Trophoblast cell (in vitro differentiated cells and primary cell): Measurements from ENCODE around the gene ZFAND5.

Source experiments
- DNase-seq, 2 donors: peaks; one replicate each; pipeline ENCODE4 v3.0.0-alpha.2; 2016
- H2AFZ ChIP-seq: 2 replicates; pipeline ENCODE4 v1.6.1; 2013; ENCODE audit warnings: low read length, moderate library complexity, mild to moderate bottlenecking; ENCODE audit not compliant: insufficient read depth, poor library complexity
- H2AK5ac ChIP-seq: 2 replicates; pipeline ENCODE4 v1.6.1; 2013; ENCODE audit warnings: mild to moderate bottlenecking, low read length
- H2BK120ac ChIP-seq: 2 replicates; pipeline ENCODE4 v1.6.1; 2013; ENCODE audit warnings: low read length, mild to moderate bottlenecking, moderate library complexity; ENCODE audit not compliant: insufficient read depth, poor library complexity
- H2BK12ac ChIP-seq: 2 replicates; pipeline ENCODE4 v1.6.1; 2013; ENCODE audit warnings: mild to moderate bottlenecking, low read length, moderate library complexity
- H2BK5ac ChIP-seq: 2 replicates; pipeline ENCODE4 v1.6.1; 2013; ENCODE audit warnings: low read length, low read depth, moderate library complexity, mild to moderate bottlenecking; ENCODE audit not compliant: poor library complexity
- H3K14ac ChIP-seq: 2 replicates; pipeline ENCODE4 v1.6.1; 2013; ENCODE audit warnings: mild to moderate bottlenecking, low read length
- H3K18ac ChIP-seq: 2 replicates; pipeline ENCODE4 v1.6.1; 2013; ENCODE audit warnings: mild to moderate bottlenecking, low read length
- H3K23ac ChIP-seq: 2 replicates; pipeline ENCODE4 v1.6.1; 2013; ENCODE audit warnings: low read length
- H3K27ac ChIP-seq: 2 replicates; pipeline ENCODE4 v1.5.1; 2013; ENCODE audit warnings: low read depth, mild to moderate bottlenecking, inconsistent platforms, low read length, moderate library complexity
- H3K27me3 ChIP-seq: 2 replicates; pipeline ENCODE4 v1.6.1; 2013; ENCODE audit warnings: inconsistent platforms, mild to moderate bottlenecking, low read length, moderate library complexity; ENCODE audit not compliant: insufficient read depth
- H3K36me3 ChIP-seq, 2 experiments: 1 replicate in 1 of 2; 2 replicates in 1 of 2; pipeline ENCODE4 v1.6.1; 2013; ENCODE audit warnings: low read length in 2 of 2, mild to moderate bottlenecking in 2 of 2, moderate library complexity in 1 of 2; ENCODE audit not compliant: insufficient read depth in 2 of 2, control insufficient read depth in 1 of 2
- H3K4ac ChIP-seq: 2 replicates; pipeline ENCODE4 v1.6.1; 2013; ENCODE audit warnings: low read depth, mild to moderate bottlenecking, low read length, moderate library complexity
- H3K4me1 ChIP-seq, 2 experiments: 1 replicate in 1 of 2; 2 replicates in 1 of 2; pipeline ENCODE4 v1.6.1; 2013; ENCODE audit warnings: low read length in 2 of 2, mild to moderate bottlenecking in 2 of 2, moderate library complexity in 1 of 2; ENCODE audit not compliant: insufficient read depth in 2 of 2, control insufficient read depth in 1 of 2
- H3K4me2 ChIP-seq: 2 replicates; pipeline ENCODE4 v1.6.1; 2013; ENCODE audit warnings: inconsistent platforms, mild to moderate bottlenecking, low read length, moderate library complexity
- H3K4me3 ChIP-seq: 2 replicates; pipeline ENCODE4 v1.5.1; 2013; ENCODE audit warnings: mild to moderate bottlenecking, low read depth, low read length, inconsistent platforms
- H3K79me1 ChIP-seq: one replicate; pipeline ENCODE4 v1.6.1; 2013; ENCODE audit warnings: low read length
- H3K79me2 ChIP-seq: 2 replicates; pipeline ENCODE4 v1.6.1; 2013; ENCODE audit warnings: low read length, mild to moderate bottlenecking; ENCODE audit not compliant: control insufficient read depth, insufficient read depth, poor library complexity
- H3K9ac ChIP-seq: 2 replicates; pipeline ENCODE4 v1.6.1; 2013; ENCODE audit warnings: mild to moderate bottlenecking, low read length
- H3K9me3 ChIP-seq: 2 replicates; pipeline ENCODE4 v1.6.1; 2013; ENCODE audit warnings: low read depth, mild to moderate bottlenecking, control low read depth, inconsistent platforms, low read length; ENCODE audit not compliant: insufficient read depth
- H4K12ac ChIP-seq: 2 replicates; pipeline ENCODE4 v1.6.1; 2013; ENCODE audit warnings: low read depth, mild to moderate bottlenecking, low read length, moderate library complexity
- H4K8ac ChIP-seq: 2 replicates; pipeline ENCODE4 v1.6.1; 2013; ENCODE audit warnings: low read depth, mild to moderate bottlenecking, low read length, moderate library complexity
- H4K91ac ChIP-seq: one replicate; pipeline ENCODE4 v1.6.1; 2013; ENCODE audit warnings: low read depth, mild to moderate bottlenecking, low read length, moderate library complexity
- WGBS: extraction: QIAGEN DNeasy Blood & Tissue Kit; methylation state at CpG from one replicate; pipeline ENCODE4 v1.1.7; 2013; ENCODE audit warnings: missing lambda C conversion rate; ENCODE audit not compliant: insufficient read length, insufficient coverage; ENCODE audit errors: extremely low coverage; 5-methylcytosine and 5-hydroxymethylcytosine counted together

Gene ZFAND5

GRCh38 chr9:72396247-72397091 lies 31.5 kb upstream of the ZFAND5 start:
- Histone ChIP-seq H2BK5ac (no peak overlapping the region), H3K4ac (no peak overlapping the region), H3K14ac (no peak overlapping the region), H3K18ac (no peak overlapping the region), H3K27ac (no peak overlapping the region), H3K23ac (no peak overlapping the region), H3K79me1 (no peaks in the 10 kb centered on the region), H3K27me3 (no peaks in the 10 kb centered on the region), H3K9ac (no peak overlapping the region), H3K36me3 (no peaks in the 10 kb centered on the region), H2AK5ac (no peak overlapping the region), H3K4me2 (no peak overlapping the region), H2BK120ac (no peak overlapping the region), H2BK12ac (no peak overlapping the region), H4K12ac (no peak overlapping the region), H3K4me1 (no peaks in the 10 kb centered on the region), H3K9me3 (no peaks in the 10 kb centered on the region), H4K8ac (no peak overlapping the region), H3K4me3 (no peak overlapping the region), H2AFZ (no peak overlapping the region), H4K91ac (no peak overlapping the region), H3K79me2 (no peaks in the 10 kb centered on the region)
- whole genome bisulfite sequencing: no CpG with 5 or more reads among the region's 7 CpGs
- DNase-seq: peak in 1 of 2 donors; percentile 57

- H3K23ac ChIP-seq: no peak overlapping the region
- no peak overlapping the region for H3K9ac ChIP-seq
- no peak overlapping the region for H3K14ac ChIP-seq
- no peak overlapping the region for H2BK12ac ChIP-seq
- no CpG with 5 or more reads among the region's 2 CpGs for WGBS
- no peaks in the 10 kb centered on the region for H3K4me1 ChIP-seq
- no peak overlapping the region for H2BK5ac ChIP-seq
- no peaks in the 10 kb centered on the region for H3K79me1 ChIP-seq
- H3K4me3 ChIP-seq: no peak overlapping the region
- H4K8ac ChIP-seq: no peak overlapping the region
- no peak overlapping the region for H2BK120ac ChIP-seq
- H2AK5ac ChIP-seq: no peak overlapping the region
- no peaks in the 10 kb centered on the region for H3K27me3 ChIP-seq
- no peaks in the 10 kb centered on the region for H3K9me3 ChIP-seq
- H3K36me3 ChIP-seq: no peaks in the 10 kb centered on the region
- no peaks in the 10 kb centered on the region for H3K79me2 ChIP-seq
- H4K91ac ChIP-seq: no peak overlapping the region
- H3K27ac ChIP-seq: no peak overlapping the region
- no peak overlapping the region for H3K4me2 ChIP-seq
- H4K12ac ChIP-seq: no peak overlapping the region
- no peak overlapping the region for H2AFZ ChIP-seq
- H3K18ac ChIP-seq: no peak overlapping the region
- no peak for DNase-seq
- H3K4ac ChIP-seq: no peak overlapping the region
Measured at GRCh38 chr9:72394066-72394465, 29.1 kb upstream of the ZFAND5 start.

- Histone ChIP-seq H3K4me1 (no peaks in the 10 kb centered on the region), H3K27me3 (no peaks in the 10 kb centered on the region), H3K9me3 (no peaks in the 10 kb centered on the region), H4K91ac (no peak overlapping the region), H3K27ac (no peak overlapping the region), H3K18ac (no peak overlapping the region), H3K79me1 (no peaks in the 10 kb centered on the region), H3K36me3 (no peaks in the 10 kb centered on the region), H3K79me2 (no peaks in the 10 kb centered on the region), H3K4me3 (no peak overlapping the region), H3K4ac (no peak overlapping the region), H3K23ac (no peak overlapping the region), H2BK120ac (no peak overlapping the region), H2AFZ (no peak overlapping the region), H2AK5ac (no peak overlapping the region), H3K9ac (no peak overlapping the region), H2BK12ac (no peak overlapping the region), H4K12ac (no peak overlapping the region), H3K4me2 (no peak overlapping the region), H4K8ac (no peak overlapping the region), H3K14ac (no peak overlapping the region), H2BK5ac (no peak overlapping the region)
- no peak for DNase-seq
- no CpG with 5 or more reads among the region's 2 CpGs for WGBS
Measured at GRCh38 chr9:72390907-72391306, 25.9 kb upstream of the ZFAND5 start.

DNA sequence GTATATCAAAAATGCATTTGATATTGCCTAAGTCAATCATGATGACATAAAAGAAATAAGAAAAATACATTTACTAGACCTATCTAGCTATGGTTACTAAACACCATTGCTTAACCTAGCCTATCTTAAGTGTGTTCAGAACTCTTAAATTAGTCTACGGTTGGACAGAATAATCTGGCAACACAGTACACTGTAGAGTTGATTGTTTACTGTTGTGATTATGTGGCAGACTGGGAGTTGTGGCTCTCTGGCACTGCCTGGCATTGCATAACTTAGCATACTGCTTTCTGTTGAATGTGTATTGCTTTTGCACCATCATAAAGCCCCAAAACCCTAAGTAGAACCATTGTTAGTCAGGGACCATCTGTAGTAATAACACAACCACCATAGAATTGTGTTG lies 21.2 kb upstream of the ZFAND5 start:
- H3K79me1 ChIP-seq: no peaks in the 10 kb centered on the region
- no peak overlapping the region for H3K9ac ChIP-seq
- H3K23ac ChIP-seq: no peak overlapping the region
- no peak for DNase-seq
- no peaks in the 10 kb centered on the region for H3K36me3 ChIP-seq
- H4K8ac ChIP-seq: no peak overlapping the region
- H3K18ac ChIP-seq: no peak overlapping the region
- WGBS: no CpG with 5 or more reads among the region's 1 CpG
- no peak overlapping the region for H3K4ac ChIP-seq
- no peak overlapping the region for H3K4me3 ChIP-seq
- no peak overlapping the region for H3K14ac ChIP-seq
- H4K91ac ChIP-seq: no peak overlapping the region
- no peak overlapping the region for H3K4me2 ChIP-seq
- H2AK5ac ChIP-seq: no peak overlapping the region
- no peak overlapping the region for H2AFZ ChIP-seq
- H4K12ac ChIP-seq: no peak overlapping the region
- H2BK120ac ChIP-seq: no peak overlapping the region
- no peaks in the 10 kb centered on the region for H3K4me1 ChIP-seq
- no peak overlapping the region for H2BK12ac ChIP-seq
- H3K27ac ChIP-seq: no peak overlapping the region
- H3K27me3 ChIP-seq: no peaks in the 10 kb centered on the region
- no peaks in the 10 kb centered on the region for H3K9me3 ChIP-seq
- H3K79me2 ChIP-seq: no peaks in the 10 kb centered on the region
- no peak overlapping the region for H2BK5ac ChIP-seq
